ENCODE data around the gene SLC25A34.

The SLC25A34 gene

DNA sequence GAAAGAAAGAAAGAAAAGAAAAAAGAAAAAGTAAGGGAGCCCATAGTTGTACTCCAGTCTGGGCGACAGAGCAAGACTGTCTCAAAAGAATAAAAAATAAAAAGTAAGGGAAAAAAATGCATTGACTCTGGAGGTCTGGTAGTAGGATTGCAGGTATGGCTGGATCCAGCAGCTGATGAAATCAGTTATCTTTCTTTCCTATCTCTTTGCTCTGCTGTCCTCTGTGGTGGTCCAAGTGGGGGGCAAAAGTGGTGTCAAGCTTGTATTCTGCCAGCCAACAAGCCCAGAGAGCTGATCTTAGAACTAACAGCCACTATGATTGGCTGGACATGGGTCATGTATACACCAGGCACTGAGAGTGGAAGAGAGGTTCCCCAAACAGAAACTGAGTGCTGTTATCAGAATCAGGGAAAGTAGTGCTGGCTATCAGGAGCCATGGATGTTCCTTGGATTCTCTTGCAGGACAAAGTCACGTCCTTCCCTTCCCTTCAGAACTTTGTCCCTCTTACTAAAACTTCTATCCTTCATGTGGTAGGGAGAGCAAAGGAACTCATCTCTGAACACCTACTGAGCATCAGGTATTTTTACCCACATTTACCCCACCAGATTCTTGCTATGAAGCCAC lies 19.1 kb downstream of the SLC25A34 start:
- no peak for DNase-seq

DNA sequence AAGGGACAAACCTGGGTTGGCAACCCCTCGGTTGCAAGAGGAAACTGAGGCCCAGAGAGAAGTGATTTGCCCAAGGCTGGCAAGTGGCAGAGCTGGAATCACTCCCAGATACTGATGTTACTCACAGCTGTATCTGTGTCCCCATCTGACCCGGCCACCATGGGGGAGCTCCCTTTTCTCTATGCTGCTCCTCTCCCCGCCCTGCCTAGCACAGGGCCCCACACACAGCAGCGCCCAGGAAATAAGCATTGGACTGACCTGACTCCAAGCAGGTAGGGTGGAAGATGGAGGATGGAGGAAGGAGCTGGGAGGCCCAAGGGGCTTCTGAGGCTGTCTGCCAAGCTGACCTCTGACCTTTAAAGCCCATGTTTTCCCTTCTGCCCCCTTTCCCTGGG lies 19.6 kb downstream of the SLC25A34 start:
- no peak for DNase-seq

DNA sequence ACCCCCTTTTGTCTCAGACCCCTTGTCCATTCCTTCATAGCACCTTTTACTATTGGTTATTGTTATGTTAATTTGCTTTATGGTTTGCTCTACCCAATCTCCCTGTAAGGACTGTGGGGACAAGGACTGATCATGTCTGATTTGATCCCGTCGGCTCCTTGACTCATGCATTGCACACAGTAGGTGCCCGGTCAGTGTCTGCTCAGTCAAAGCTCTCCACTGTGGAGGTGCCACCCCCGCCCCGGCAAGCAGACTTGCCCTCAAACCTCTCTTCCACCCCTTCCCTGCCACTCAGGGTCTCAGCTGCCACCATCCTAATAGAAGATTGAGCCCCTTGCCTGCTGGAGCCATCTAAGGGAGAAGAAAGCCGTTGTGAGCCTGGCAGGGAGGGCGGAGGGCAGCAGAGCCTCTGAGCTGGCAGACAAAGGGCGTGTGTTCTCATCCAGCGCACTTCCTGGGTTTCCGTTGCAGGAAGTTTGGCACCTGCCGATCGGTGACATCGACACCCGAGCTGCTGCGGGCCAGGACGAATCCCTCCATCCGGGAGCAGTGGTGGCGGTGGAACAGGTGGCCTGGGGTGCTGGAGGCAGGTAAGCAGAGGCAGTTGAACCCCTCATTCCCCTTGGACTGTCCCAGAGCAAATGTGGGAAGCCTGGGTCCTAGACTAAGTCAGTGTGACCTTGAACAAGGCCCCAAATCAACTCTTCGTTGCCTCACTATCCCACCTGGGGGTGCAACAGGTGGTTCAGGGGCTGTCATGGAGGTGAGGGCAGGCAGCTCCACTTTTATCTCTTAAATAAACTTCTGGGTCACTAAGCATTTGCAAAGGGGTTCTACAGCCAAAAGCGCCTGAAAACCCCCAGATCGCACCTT lies 20.3 kb downstream of the SLC25A34 start:
- no peak for DNase-seq

- no peak for DNase-seq
Measured at GRCh38 chr1:15757016-15757543, 21.0 kb downstream of the SLC25A34 start.

DNA sequence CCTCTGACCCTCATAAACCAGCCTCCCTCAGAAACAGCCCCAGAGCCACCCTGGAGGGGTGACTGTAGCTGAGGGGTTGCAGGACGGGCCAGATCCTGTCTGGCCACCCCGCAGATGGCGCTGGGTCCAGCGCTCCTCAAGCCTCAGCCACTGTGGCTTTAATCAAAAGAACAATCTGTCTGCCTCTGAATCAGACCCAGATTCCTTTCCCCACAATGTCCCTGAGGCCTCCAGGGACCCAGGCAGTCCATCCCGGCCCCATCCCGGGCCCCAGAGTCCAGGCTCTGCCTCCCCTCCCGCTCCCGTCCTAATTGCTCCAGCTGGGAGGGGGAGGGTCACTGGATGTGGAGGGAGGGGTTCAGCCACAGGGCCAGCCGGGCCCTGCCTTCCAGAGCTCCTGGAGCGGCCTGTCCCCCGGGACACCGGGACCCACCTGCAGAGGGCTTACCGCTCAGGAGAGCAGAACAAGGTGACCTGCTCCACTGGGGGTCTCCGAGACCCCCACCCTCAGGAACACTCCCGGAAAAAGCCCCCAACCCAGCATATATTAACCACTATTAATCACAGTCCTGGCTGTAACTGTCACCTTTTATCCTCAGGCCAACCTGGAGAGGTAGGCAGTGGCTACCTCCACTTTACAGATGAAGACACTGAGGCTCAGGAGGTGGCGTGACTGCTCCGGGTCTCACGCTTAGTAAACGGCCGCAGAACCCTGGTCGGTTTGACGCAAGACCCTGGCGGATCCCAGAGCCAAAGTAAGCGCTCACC lies 21.7 kb downstream of the SLC25A34 start:
- no peak for DNase-seq

DNA sequence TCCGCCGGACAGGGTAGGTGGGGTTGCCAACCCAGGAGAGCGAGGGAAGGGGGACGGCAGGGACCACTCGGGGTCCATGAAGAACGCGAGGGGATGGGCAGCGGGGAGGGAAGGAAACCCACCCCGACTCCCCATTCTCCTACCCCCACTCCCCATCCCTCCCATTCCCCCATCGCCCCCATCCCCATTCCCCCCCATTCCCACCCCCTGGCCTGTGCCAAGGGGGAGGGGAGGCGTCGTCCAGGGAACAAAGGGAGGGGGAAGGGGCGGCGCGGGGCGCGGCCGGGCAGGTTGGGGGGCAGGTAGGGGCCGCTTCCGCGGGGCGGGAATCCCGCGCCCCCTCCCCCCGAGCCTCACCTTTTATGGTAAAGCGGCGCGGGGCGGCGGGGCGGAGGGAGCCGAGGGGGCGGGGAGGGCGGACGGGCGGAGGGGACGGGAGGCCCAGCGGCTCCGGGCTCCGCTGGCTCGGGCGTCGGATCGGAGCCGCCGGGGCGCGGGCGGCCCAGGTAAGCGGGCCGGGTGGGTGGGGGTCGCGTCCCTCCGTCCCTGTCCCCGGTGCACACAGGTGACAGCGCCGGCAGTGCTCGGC lies 22.4 kb downstream of the SLC25A34 start, which contains the start of gene FBLIM1:
FBLIM1 (plus strand) TSS at position 453 of the 589 bp plus-strand sequence. CDS start 6,189 bp downstream, outside the sequence.
- peak; percentile 9 for DNase-seq

DNA sequence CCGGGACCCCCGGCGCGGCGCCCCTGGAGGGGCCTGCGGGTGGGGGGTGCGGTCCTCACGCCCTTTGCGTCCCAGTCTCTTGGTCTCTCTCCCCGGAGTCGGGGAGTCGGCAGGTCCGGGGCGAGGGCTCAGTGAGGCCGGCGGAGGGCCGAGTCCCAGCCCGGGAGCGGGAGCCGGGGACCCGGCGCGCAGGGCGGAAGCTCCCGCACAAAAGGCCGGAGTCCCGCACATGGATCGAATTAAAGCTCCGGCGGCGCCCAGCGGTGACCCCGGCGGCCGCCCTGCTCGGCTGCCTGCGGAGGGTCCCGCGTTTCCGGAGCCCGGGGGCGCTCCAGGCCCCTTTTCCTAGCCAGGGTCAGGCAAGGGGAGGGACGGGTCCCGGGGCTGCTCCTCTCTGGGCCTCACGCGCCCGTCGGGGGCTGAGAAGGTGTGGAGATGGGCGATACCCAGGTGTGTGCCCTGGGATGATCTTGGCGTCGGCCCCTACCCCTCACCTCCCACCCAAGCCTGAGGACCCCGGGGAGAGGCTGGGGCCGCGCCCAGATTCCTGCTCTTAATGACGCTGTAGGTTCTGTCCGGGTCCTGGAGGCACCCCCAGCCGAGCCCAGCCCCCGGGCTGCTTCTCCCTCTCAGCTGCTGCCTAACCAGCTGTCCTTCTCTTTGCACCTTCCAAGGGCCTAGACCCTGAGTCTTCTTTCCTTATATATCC lies 23.0 kb downstream of the SLC25A34 start:
- DNase-seq: no peak

DNA sequence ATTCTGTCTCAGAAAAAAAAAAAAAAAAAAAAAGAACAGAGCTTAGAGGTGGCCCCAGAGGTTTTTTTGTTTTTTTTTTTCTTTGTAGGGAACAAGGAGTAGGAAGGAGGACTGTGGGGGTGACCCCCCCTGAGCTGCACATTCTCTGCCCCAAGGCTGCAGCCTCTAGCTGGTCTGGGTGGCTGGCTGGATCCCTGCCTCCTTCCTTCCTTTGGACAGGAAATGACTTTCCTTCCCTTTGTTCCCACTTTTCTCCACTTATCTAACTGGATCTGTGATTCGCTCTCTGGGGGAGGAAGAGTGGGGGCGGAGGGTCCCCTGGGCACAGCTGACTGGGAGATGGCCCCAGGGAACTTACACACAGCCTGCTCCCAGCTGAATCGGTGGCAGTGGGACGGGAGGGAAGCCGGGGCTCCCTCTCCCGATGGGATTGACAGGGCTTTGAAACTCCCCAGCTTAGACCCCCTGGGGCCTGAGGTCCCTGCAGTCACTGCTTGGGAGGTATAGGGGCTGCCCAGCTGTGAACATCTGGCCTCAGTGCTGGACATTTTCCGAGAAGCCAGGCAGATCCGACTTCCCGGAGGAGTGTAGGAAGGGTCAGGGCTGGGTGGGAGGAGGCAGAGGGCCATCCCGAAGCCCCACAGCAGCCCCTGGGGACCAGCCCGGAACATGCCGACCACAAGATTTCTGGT lies 24.6 kb downstream of the SLC25A34 start:
- DNase-seq: no peak

DNA sequence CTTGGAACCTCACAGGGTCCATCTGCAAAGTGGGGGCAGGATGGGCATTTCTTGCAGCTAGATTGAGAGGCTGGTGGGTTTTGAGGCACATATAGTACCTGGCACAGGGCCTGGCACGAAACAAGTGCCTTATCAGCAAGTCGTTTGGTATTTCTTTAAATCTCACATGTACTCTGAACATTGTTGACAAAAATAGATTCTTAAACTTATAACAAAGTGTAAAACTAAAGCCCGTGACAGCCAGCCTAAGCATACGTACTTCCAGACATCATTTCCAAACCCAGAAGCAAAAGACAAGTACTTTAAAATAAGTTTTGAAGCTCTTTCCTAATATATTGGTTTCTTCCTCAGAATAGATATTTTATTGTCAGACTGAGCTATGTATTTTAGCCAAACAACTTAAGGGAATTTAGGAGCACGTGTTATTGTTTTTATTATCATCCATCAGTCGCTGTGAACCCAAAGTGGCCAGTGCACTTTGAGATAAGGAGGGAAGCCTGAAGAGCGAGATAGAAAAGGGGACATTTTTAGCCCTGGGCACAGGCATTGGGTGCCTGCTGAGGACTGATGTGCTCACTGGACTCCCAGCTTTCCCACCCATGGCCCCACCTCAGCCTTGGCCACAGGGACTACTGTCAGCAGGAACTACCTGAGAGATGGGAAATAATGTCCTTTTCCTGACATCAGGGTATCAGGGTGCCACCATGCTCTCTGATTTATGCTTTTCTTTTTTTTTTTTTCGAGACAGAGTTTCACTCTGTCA lies 25.5 kb downstream of the SLC25A34 start:
- DNase-seq: no peak

- DNase-seq: no peak
Measured at GRCh38 chr1:15762546-15762945, 26.5 kb downstream of the SLC25A34 start.

DNA sequence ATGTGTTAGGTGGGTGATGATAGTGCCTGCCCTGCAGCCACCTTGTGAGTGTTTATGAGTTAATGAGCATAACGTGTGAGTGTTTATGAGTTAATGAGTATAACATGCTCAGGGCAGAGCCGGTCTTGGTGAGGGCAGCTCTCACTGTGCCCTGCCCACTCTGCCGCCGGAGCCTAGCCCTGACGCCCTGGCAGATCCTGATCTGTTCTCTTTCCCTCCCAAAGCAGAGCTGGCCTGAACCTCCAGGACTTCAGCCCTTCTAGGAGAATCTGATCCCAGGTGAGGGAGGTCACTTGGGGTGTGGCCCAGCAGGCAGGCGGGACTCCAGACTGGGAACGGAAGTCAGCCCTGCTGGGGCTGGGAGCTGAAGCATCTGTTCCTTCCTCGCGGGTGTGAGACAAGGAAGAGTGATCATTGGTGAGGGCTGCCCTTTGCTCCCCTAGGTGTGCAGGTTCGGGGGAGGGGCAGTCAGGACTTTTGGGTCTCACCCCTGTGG lies 28.3 kb downstream of the SLC25A34 start:
- DNase-seq: no peak

DNA sequence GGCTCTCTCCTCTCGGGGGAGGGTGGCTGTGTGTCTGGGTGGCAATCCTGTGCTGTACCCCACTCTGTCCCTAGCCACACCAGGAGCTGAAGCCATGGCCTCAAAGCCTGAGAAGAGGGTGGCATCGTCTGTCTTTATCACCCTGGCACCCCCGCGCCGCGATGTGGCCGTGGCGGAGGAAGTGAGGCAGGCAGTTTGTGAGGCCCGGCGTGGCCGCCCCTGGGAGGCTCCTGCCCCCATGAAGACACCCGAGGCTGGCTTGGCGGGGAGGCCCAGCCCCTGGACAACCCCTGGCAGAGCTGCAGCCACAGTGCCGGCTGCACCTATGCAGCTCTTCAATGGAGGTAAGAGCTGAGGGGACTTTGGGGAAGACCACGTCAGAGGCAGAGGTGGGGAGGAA lies 28.8 kb downstream of the SLC25A34 start:
- DNase-seq: no peak

DNA sequence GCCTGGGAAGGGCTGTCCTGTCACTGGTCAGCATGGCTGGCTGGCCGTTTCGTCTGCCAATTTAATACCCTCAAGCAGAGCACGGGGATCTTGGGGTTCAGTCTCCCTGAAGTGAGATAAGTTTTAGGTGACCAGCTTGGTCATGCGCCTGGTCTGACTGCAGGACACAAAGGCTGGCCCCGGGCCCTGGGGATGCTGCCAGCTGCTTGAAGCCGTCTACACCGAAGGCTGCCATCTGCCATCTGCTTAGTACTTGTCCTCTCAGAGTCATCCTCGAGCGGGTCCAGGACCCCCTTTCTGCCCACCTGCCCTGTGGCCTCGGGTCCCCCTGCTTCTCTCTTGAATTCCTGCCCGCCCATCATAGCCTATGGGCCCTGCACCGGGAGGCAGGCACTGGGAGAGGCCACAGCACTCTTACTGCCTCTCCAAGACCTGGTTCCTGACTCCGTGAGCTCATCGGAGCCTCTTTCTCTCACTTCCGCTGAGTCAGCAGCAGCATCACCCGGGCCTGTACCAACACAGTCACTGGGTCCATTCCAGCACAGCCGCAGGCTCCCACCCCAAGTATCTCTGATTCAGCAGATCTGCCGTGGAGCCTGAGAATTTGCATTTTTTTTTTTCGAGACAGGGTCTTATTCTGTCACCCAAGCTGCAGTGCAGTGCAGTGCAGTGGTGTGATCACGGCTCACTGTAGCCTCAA lies 29.6 kb downstream of the SLC25A34 start:
- no peak for DNase-seq

- DNase-seq: no peak
Measured at GRCh38 chr1:15767941-15768340, 31.9 kb downstream of the SLC25A34 start.

DNA sequence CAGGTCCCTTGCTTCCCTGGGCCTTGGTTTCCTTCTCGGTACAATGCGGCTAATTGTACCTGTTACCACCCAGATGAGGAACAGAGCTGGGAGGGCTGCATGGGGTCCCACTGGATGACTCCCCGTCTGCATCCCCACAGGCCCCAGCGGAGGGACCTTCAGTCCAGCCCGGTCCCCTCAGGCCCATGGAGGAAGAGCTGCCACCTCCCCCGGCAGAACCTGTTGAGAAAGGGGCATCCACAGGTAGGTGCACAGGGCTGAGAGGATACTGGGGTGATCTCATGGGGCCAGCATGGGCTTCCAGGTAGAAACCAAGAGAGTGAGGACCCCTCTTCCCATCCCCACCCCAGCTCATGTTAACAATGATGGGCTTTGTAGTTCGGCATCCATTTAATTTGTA lies 32.3 kb downstream of the SLC25A34 start:
- no peak for DNase-seq

GRCh38 chr1:15770313-15770962 lies 34.4 kb downstream of the SLC25A34 start:
- no peak for DNase-seq

DNA sequence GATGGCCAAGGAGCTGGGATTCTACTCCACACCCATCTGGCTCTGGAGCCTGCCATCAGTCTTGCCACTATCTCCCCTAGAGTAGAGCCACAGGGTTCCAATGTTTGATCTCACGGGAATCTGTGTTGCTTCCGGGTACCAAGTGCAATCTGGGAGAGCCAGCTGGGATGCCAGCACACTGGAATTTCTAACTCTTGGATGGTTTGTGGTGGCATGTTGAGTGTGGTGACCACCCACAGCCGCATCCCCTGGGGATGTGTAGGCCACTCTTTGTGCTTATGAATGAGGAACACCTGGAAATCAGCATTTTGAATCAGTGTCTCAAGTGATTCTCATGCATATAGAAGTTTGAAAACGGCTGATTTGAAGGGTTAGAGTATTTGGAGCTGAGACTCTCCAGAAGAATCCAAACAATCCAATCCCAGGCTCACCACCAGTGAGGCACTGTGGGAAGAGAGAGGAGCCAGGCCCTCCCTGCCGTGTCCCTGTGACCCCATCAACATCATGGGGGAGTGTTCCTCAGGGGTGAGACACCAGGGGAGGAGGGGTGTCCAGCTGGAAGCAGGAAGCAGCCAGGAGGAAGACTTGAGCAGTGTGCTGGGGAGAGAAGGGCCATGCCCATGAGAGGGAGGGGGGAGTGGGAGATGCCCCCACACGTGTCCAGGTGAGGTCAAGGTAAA lies 35.9 kb downstream of the SLC25A34 start:
- DNase-seq: no peak

- no peak for DNase-seq
Measured at GRCh38 chr1:15775706-15776105, 39.6 kb downstream of the SLC25A34 start.
